Upper lobe of left lung (tissue), 4 donors: ENCODE measurements around the gene INMT.

Experiments
- POLR2AphosphoS5 ChIP-seq, 2 donors: sonication (generic); formaldehyde crosslinking; IDR thresholded peaks; one replicate each; pipeline ENCODE4 v1.5.1; 2017; ENCODE audit warnings: antibody characterized with exemption in 2 of 2
- TF ChIP-seq, protein P1 (sequence below), 6 experiments: fragments of 450-650 bp in 4 of 6; fragments of 200-600 bp in 2 of 6; sonication (generic) in 2 of 6; IDR thresholded peaks; one replicate each; pipeline ENCODE4 v1.5.1; 2016 to 2019; ENCODE audit warnings: antibody characterized with exemption in 6 of 6

- TF ChIP-seq, protein P1, sequence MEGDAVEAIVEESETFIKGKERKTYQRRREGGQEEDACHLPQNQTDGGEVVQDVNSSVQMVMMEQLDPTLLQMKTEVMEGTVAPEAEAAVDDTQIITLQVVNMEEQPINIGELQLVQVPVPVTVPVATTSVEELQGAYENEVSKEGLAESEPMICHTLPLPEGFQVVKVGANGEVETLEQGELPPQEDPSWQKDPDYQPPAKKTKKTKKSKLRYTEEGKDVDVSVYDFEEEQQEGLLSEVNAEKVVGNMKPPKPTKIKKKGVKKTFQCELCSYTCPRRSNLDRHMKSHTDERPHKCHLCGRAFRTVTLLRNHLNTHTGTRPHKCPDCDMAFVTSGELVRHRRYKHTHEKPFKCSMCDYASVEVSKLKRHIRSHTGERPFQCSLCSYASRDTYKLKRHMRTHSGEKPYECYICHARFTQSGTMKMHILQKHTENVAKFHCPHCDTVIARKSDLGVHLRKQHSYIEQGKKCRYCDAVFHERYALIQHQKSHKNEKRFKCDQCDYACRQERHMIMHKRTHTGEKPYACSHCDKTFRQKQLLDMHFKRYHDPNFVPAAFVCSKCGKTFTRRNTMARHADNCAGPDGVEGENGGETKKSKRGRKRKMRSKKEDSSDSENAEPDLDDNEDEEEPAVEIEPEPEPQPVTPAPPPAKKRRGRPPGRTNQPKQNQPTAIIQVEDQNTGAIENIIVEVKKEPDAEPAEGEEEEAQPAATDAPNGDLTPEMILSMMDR (IDR thresholded peaks at IDR 0.05) = no peak
- no peak for TF ChIP-seq POLR2AphosphoS5 (IDR thresholded peaks at IDR 0.05)
Measured at GRCh38 chr7:30785786-30786185, 33.9 kb downstream of the INMT start.
